ENCODE measurements around the gene ODAD4. TPM values are rescaled to one million over a fixed set of nuclear protein-coding genes. Genes with fewer than 3 reads are reported as not detected.

The ODAD4 gene
- total RNA-seq, 6 experiments from 2014 or later: 0.12 to 0.13 (median 0.12) TPM; not detected in 3

DNA sequence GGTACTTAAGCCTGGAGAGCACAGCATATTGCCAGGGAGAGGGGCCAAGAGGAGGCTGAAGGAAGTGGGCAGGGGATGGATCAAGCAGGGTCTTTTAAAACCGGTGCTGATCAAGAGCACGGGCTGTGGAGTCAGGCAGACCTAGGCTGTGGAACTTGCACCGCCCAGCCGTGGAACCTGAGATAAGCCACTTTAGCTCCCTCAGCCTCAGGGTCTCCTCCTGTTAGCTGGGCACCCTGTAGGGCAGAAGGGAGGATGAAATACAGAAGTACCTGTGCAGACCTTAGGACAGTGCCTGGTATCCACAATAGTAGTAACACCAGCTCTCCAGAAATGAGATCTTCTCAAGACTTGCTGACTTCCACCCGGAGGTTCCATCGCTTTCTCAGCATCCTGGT is 9.3 kb downstream of the ODAD4 start:
- ATAC-seq (no peak), DNase-seq (no peak)
- TF ChIP-seq POLR2A (IDR thresholded peaks at IDR 0.05): no peak
- intact Hi-C loops (cut with DNase I): no loop called here
- Histone ChIP-seq H3K4me3 (no peak overlapping the region), H3K27me3 (no peaks in the 10 kb centered on the region), H3K9me3 (no peaks in the 10 kb centered on the region), H3K4me1 (peaks cover 0 to 32% (median 8%) of the 10 kb centered on the region in 4 donors), H3K27ac (no peak overlapping the region), H3K36me3 (no peaks in the 10 kb centered on the region)
- WGBS (ENCODE audit: insufficient coverage, low coverage, low lambda C conversion rate, missing lambda C conversion rate): 95% methylated on average over 4 of the region's 6 CpGs

DNA sequence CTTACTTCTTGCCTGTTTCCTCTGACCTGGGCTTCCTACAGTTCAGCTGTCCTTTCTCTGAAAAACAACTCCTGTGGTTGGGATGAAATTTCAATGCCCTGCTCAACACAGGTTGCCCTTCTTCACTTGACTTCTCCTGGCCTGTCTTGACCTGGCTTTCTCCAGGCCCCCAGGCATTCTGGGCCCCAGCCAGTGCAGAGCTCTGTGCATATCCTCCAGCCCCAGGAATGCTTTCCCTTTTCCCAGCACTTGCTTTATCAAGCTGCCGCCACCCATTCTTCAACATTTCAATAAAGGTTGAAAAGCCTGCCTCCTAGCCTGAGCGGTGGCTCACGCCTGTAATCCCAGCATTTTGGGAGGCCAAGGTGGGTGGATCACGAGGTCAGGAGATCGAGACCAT is 10.8 kb downstream of the ODAD4 start:
- WGBS (ENCODE audit: insufficient coverage, low coverage, low lambda C conversion rate, missing lambda C conversion rate): 88% methylated on average over 5 of the region's 5 CpGs
- DNase-seq: no peak
- H3K27ac ChIP-seq: no peak overlapping the region
- H3K27me3 ChIP-seq: no peaks in the 10 kb centered on the region
- intact Hi-C loops (cut with DNase I): no loop called here
- ATAC-seq: no peak
- no peak overlapping the region for H3K4me3 ChIP-seq
- TF ChIP-seq POLR2A (IDR thresholded peaks at IDR 0.05): no peak
- TF ChIP-seq, protein P1, sequence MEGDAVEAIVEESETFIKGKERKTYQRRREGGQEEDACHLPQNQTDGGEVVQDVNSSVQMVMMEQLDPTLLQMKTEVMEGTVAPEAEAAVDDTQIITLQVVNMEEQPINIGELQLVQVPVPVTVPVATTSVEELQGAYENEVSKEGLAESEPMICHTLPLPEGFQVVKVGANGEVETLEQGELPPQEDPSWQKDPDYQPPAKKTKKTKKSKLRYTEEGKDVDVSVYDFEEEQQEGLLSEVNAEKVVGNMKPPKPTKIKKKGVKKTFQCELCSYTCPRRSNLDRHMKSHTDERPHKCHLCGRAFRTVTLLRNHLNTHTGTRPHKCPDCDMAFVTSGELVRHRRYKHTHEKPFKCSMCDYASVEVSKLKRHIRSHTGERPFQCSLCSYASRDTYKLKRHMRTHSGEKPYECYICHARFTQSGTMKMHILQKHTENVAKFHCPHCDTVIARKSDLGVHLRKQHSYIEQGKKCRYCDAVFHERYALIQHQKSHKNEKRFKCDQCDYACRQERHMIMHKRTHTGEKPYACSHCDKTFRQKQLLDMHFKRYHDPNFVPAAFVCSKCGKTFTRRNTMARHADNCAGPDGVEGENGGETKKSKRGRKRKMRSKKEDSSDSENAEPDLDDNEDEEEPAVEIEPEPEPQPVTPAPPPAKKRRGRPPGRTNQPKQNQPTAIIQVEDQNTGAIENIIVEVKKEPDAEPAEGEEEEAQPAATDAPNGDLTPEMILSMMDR (IDR thresholded peaks at IDR 0.05): no peak
- H3K4me1 ChIP-seq: peaks cover 0 to 35% (median 8%) of the 10 kb centered on the region in 4 donors
- no peaks in the 10 kb centered on the region for H3K9me3 ChIP-seq
- no peaks in the 10 kb centered on the region for H3K36me3 ChIP-seq

DNA sequence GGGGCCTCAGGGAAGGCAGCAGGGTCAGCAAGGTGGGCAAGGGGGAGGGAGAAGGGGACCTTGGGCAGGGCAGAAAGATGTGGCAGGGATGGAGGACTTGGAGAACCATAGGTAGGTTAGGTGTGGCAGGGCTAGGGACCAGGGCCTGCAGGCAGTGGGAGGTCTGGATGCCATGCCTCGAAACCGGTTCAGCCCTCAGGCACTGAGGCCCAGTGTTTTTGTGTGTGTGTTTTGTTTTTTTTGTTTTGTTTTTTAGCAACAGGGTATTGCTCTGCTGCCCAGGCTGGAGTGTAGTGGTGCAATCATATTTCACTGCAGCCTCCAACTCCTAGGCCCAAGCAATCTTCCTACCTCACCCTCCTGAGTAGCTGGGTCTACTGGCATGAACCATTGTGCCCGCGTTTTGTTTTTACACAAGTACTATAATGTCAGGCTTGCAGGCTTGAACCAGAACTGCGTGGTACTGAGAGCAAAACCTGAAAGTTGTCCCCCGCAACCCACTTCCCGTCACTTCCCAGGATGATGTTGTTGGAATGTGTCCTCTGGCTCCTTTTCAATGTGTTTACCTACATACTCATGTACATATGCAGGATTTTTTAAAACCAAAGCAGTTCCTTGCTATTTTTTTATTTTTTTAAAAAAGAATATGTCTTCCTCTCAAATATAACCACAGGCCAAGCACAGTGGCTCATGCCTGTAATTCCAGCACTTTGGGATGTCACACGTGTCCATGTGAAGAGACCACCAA is 12.4 kb downstream of the ODAD4 start:
- Histone ChIP-seq H3K27me3 (no peaks in the 10 kb centered on the region), H3K27ac (peak overlapping the region in 1 of 3 donors; percentile 29), H3K4me1 (peaks cover 0 to 27% (median 5%) of the 10 kb centered on the region in 4 donors), H3K36me3 (no peaks in the 10 kb centered on the region), H3K9me3 (no peaks in the 10 kb centered on the region), H3K4me3 (no peak overlapping the region)
- intact Hi-C loops (cut with DNase I): no loop called here
- DNase-seq (no peak), ATAC-seq (no peak)
- 90% methylated on average over 4 of the region's 8 CpGs for WGBS (ENCODE audit: insufficient coverage, low coverage, low lambda C conversion rate, missing lambda C conversion rate)
- TF ChIP-seq, protein P1 (IDR thresholded peaks at IDR 0.05): no peak
- TF ChIP-seq POLR2A (IDR thresholded peaks at IDR 0.05): no peak

DNA sequence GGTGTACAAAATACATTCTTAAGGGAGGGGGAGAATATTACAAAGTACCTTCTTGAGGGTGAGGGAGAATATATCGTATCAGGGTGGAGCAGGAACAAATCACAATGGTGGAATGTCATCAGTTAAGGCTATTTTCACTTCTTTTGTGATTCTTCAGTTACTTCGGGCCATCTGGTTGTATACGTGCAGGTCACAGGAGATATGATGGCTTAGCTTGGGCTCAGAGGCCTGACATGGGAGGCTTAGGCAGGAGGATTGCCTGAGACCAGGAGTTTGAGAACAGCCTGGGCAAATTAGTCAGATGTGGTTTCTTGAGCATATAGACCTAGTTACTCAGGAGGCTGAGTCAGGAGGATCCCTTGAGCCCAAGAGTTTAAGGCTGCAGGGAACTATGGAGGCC is 13.1 kb downstream of the ODAD4 start:
- Histone ChIP-seq H3K4me1 (peaks cover 0 to 20% (median 2%) of the 10 kb centered on the region in 4 donors), H3K27me3 (no peaks in the 10 kb centered on the region), H3K4me3 (no peak overlapping the region), H3K9me3 (no peaks in the 10 kb centered on the region), H3K27ac (no peak overlapping the region), H3K36me3 (no peaks in the 10 kb centered on the region)
- intact Hi-C loops (cut with DNase I): no loop called here
- no peak for DNase-seq
- WGBS (ENCODE audit: insufficient coverage, low coverage, low lambda C conversion rate, missing lambda C conversion rate): 73% methylated on average over 2 of the region's 3 CpGs
- no peak for TF ChIP-seq POLR2A (IDR thresholded peaks at IDR 0.05)
- TF ChIP-seq, protein P1 (IDR thresholded peaks at IDR 0.05): no peak
- no peak for ATAC-seq

DNA sequence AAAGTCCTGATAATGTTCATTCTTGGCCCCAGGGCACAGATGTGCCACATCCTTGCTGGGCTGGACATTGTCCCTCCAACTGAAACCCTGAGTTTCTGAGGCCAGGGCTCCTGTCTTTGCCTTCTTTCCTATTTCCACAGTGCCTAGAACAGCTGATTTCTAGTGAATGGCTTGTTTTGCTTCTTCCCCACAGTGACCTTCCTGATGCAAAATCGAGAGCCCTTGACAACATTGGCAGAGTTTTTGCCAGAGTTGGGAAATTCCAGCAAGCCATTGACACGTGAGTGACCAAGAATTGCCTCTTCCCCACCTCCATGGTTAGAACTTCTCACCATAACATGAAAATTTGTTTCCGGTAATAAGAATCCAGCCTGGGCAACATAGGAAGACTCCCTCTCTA is 14.5 kb downstream of the ODAD4 start:
- intact Hi-C loops (cut with DNase I): no loop called here
- Histone ChIP-seq H3K36me3 (no peaks in the 10 kb centered on the region), H3K27ac (peak overlapping the region in 1 of 3 donors; percentile 47), H3K4me1 (peaks cover 0 to 15% (median 0%) of the 10 kb centered on the region in 4 donors), H3K4me3 (no peak overlapping the region), H3K9me3 (no peaks in the 10 kb centered on the region), H3K27me3 (no peaks in the 10 kb centered on the region)
- 28% methylated on average over 2 of the region's 3 CpGs for WGBS (ENCODE audit: insufficient coverage, low coverage, low lambda C conversion rate, missing lambda C conversion rate)
- no peak for TF ChIP-seq POLR2A (IDR thresholded peaks at IDR 0.05)
- TF ChIP-seq, protein P1 (IDR thresholded peaks at IDR 0.05): no peak
- no peak for DNase-seq
- ATAC-seq: peak in 3 of 4 donors; percentile 15 to 55 (median 25)
